Measurements from ENCODE around the gene RYR1.
"Not testable (repeated sequence)": the region's sequence is repeated elsewhere in the genome, so short reads cannot be mapped to it uniquely, and the experiment has no call there.

Gene RYR1

DNA sequence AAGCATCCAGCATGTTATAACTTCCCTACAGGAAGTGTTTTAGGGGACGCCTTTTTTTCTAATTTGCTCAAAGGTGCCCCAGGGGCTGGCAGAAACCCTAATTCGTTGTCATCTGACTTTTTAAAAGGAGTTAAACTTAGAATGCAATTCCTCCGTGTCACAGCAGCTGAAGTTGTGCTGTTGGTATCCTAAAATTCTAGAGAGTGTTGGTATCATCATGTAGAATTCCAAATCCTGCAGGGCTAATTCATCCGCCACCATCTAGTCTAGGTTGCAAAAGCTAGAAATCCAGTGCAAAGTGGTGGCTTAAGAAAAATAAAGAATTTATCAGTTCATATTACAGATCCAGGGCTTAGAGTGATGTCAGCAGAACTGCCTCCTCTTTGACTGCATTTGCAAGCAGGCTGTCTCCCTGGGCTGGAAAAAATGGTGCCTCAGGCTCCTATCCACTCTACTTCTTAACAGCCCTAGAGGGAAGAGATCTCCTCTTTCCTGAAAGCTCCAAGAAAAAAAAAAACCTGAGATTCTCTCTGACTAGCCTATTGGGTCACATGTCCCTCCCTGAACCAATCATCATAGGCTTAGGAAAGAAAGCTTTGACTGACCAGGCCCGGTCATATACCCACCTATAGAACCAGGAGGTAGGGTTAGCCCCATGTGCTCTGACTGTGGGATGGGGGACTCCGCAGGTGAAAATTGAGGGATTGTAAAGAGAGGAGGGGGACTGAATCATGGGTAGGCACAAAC lies 111.3 kb downstream of the RYR1 start:
- no peak for DNase-seq

DNA sequence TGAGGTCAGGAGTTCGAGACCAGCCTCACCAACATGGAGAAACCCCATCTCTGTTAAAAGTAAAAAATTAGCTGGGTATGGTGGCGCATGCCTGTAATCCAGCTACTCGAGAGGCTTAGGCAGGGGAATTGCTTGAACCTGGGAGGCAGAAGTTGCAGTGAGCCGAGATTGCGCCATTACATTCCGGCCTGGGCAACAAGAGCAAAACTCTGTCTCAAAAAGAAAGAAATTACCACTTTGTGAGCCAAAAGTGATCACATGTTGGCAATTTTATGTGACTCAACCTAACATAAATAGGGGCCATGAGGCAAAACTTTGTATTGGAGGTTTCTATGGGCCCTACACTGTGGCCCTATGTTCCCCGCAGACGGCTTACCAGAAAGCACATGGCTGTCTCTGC lies 112.1 kb downstream of the RYR1 start:
- DNase-seq: no peak

- DNase-seq: no peak
Measured at GRCh38 chr19:38547421-38547820, 113.9 kb downstream of the RYR1 start.

DNA sequence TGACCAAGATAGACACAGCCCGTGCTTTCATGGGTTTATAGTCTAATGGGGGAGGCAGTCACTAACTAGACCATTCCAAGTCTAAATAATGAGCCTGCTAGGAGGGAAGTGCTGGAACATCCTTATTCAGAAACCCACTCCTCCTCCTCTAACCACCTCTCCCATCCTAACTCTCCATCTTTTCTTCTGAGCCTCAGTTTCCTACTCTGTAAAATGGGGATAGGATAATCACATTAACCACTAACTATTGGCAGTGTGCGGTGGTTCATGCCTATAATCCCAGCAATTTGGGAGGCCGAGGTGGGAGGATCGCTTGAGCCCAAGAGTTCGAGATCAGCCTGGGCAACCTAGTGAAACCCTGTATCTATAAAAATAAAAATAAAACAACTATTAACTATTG lies 115.6 kb downstream of the RYR1 start:
- no peak for DNase-seq

DNA sequence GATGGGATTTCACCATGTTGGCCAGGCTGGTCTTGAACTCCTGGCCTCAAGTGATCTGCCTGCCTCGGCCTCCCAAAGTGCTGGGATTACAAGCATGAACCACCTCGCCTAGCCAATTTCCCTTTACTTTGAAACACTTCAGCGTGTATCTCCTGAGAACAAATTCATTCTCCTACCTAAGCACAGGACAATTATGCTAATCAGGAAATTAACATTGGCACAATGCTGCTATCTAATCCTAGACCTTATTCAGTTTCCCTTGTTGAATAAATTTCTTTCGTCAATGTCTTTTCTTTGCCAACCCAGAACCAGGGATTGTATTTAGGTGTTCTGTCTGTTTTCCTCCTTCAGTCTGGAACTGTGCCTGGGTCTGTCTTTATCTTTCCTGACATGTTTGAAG lies 116.5 kb downstream of the RYR1 start:
- no peak for DNase-seq

- DNase-seq: no peak
Measured at GRCh38 chr19:38550376-38550775, 116.9 kb downstream of the RYR1 start.

- DNase-seq: no peak
Measured at GRCh38 chr19:38551450-38551813, 117.9 kb downstream of the RYR1 start.

- DNase-seq: not testable (repeated sequence)
Measured at GRCh38 chr19:38553239-38553638, 119.7 kb downstream of the RYR1 start.

- DNase-seq: no peak
Measured at GRCh38 chr19:38554676-38555141, 121.2 kb downstream of the RYR1 start.

GRCh38 chr19:38555200-38555599 lies 121.7 kb downstream of the RYR1 start:
- no peak for DNase-seq

- DNase-seq: no peak
Measured at GRCh38 chr19:38556521-38557174, 123.2 kb downstream of the RYR1 start.

- DNase-seq: no peak
Measured at GRCh38 chr19:38557205-38557799, 123.8 kb downstream of the RYR1 start.

GRCh38 chr19:38558933-38559332 lies 125.4 kb downstream of the RYR1 start:
- not testable (repeated sequence) for DNase-seq

- DNase-seq: no peak
Measured at GRCh38 chr19:38559428-38560401, 126.2 kb downstream of the RYR1 start.

- DNase-seq: no peak
Measured at GRCh38 chr19:38561053-38561606, 127.6 kb downstream of the RYR1 start.

- DNase-seq: no peak
Measured at GRCh38 chr19:38561658-38562057, 128.2 kb downstream of the RYR1 start.

DNA sequence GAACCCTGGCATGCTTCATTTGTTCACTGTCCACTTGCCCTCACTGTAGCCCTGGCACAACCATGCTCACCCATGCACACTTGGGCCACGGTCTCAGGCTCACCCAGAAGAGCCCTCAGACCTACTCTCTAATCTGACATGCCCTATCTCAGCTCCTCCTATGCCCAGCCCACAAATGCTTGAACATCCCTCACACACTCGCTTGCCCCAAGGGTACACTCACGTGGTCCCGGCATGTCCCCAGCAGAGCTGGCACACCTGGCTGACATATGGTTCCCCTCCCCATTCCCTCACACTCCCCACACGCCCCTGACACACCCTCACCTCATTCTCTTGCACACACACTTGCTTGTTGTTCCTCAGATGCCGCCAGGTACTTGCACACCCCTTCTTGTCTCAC lies 128.6 kb downstream of the RYR1 start:
- no peak for DNase-seq

DNA sequence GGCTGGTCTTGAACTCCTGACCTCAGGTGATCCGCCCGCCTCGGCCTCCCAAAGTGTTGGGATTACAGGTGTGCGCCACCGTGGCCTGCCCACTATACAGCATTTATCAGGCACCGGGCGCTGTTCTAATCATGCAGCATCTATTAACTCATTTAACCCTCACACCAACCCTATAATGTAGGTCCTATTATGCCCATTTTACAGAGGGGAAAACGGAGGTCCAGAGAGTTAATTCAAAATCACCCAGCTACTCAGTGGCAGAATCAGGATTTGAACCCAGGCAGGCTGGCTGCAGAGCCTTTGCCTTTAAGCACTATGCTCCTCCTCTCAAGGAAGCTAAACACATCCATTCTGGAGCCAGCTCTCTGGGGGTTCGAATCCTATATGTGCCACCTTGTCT lies 130.0 kb downstream of the RYR1 start:
- no peak for DNase-seq

DNA sequence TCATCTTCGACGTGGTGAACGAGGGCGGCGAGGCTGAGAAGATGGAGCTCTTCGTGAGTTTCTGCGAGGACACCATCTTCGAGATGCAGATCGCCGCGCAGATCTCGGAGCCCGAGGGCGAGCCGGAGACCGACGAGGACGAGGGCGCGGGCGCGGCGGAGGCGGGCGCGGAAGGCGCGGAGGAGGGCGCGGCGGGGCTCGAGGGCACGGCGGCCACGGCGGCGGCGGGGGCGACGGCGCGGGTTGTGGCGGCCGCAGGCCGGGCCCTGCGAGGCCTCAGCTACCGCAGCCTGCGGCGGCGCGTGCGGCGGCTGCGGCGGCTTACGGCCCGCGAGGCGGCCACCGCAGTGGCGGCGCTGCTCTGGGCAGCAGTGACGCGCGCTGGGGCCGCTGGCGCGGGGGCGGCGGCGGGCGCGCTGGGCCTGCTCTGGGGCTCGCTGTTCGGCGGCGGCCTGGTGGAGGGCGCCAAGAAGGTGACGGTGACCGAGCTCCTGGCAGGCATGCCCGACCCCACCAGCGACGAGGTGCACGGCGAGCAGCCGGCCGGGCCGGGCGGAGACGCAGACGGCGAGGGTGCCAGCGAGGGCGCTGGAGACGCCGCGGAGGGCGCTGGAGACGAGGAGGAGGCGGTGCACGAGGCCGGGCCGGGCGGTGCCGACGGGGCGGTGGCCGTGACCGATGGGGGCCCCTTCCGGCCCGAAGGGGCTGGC lies 131.6 kb downstream of the RYR1 start:
- DNase-seq: peak; percentile 12

GRCh38 chr19:38565691-38566105 lies 132.2 kb downstream of the RYR1 start:
- no peak for DNase-seq

DNA sequence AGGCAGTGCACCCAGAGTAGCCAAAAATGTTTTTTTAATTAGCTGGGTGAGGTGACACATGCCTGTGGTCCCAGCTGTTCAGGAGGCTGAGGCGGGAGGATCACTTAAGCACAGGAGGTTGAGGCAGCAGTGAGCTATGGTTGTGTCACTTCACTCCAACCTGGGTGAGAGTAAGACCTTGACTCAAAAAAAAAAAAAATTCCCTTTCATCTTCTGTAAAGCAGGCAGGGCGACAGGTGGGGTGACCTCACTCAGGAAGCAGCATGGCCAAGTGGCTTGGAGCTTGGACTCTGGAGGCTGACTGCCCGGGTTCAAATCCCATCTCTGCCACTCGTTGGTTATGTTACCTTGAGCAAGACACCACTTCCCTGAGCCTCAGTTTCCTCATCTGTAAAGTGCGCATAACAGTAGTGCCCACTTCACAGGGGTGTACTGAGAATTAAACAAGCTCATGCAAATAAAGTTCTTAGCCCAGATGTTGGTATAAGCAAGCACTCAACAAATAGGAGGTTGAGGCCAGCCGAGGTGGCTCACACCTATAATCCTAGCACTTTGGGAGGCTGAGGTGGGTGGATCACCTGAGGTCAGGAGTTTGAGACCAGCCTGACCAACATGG lies 136.0 kb downstream of the RYR1 start:
- DNase-seq: peak; percentile 31

GRCh38 chr19:38571682-38572081 lies 138.2 kb downstream of the RYR1 start:
- DNase-seq: no peak
